ENCODE measurements around the gene MEX3D.

The MEX3D gene

DNA sequence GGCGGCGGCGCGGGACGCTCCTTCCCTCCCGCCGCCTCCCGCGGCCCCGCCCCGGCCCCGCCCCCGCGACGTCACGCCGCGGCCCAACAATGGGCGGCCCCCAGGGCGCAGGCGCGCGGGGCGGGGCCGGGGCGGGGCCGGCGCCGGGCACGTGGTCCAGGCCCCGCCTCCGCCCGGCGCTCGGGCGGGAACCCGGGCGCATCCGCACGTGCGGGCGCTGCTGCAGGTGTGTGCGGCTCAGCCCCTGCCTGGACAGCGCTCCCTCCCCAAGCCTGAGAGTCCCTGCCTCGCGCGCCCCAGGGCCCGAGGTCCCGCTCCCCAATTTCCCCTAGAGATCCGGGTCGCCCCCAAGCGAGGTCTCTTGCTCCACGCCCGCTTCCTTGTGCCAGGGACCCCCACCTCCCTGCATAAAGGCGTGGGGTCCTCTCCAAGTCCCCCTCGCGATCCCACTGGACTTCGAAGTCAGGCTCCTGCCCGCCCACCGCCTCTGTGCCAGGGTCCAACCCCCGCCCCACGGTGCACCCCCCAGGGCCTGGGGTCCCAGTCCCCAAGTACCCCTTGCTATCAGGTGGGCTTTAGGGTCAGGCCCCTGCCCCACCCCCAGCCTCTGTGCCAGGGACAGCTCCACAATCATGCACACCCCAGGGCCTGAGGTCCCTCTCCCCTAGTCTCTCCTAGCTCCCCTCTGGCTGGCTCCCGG, at the start of gene MEX3D:
MEX3D (minus strand) TSS at position 6 of the 700 bp plus-strand sequence. CDS start 267 bp downstream, outside the sequence.
- DNase-seq (ENCODE audit: low read depth), result no peak
- no peak for TF ChIP-seq CTCF (IDR thresholded peaks at IDR 0.05; ENCODE audit: control insufficient read depth, insufficient read depth, low read depth, low read length, missing control alignments)
- H3K4me3 ChIP-seq (ENCODE audit: control insufficient read depth, low read depth, low read length), result peak within 1 kb of the TSS; percentile 71

GRCh38 chr19:1616875-1617274, 48.8 kb upstream of the MEX3D start:
- DNase-seq (ENCODE audit: low read depth), result no peak
- H3K4me3 ChIP-seq (ENCODE audit: control insufficient read depth, low read depth, low read length), result no peak overlapping the region
- no peak for TF ChIP-seq CTCF (IDR thresholded peaks at IDR 0.05; ENCODE audit: control insufficient read depth, insufficient read depth, low read depth, low read length, missing control alignments)

DNA sequence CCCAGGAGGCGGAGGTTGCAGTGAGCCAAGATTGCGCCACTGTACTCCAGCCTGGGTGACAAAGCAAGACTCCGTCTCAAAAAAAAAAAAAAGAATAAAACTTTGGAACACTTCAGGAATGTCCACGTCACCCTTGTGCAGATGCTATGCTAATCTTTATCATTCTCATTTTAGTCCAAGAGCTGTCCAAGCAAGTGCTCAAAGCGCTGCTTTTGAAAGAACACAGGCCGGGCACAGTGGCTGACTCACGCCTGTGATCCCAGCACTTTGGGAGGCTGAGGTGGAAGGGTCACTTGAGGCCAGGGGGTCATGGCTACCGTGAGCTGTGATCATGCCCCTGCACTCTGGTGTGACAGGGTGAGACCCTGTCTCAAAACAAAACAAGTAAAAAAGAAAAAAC, 48.3 kb upstream of the MEX3D start:
- H3K4me3 ChIP-seq (ENCODE audit: control insufficient read depth, low read depth, low read length), result no peak overlapping the region
- DNase-seq (ENCODE audit: low read depth), result no peak
- no peak for TF ChIP-seq CTCF (IDR thresholded peaks at IDR 0.05; ENCODE audit: control insufficient read depth, insufficient read depth, low read depth, low read length, missing control alignments)

- no peak for TF ChIP-seq CTCF (IDR thresholded peaks at IDR 0.05; ENCODE audit: control insufficient read depth, insufficient read depth, low read depth, low read length, missing control alignments)
- no peak for DNase-seq (ENCODE audit: low read depth)
- H3K4me3 ChIP-seq (ENCODE audit: control insufficient read depth, low read depth, low read length), result no peak overlapping the region
These were observed 47.1 kb upstream of the MEX3D start for GRCh38 chr19:1615156-1615765.

DNA sequence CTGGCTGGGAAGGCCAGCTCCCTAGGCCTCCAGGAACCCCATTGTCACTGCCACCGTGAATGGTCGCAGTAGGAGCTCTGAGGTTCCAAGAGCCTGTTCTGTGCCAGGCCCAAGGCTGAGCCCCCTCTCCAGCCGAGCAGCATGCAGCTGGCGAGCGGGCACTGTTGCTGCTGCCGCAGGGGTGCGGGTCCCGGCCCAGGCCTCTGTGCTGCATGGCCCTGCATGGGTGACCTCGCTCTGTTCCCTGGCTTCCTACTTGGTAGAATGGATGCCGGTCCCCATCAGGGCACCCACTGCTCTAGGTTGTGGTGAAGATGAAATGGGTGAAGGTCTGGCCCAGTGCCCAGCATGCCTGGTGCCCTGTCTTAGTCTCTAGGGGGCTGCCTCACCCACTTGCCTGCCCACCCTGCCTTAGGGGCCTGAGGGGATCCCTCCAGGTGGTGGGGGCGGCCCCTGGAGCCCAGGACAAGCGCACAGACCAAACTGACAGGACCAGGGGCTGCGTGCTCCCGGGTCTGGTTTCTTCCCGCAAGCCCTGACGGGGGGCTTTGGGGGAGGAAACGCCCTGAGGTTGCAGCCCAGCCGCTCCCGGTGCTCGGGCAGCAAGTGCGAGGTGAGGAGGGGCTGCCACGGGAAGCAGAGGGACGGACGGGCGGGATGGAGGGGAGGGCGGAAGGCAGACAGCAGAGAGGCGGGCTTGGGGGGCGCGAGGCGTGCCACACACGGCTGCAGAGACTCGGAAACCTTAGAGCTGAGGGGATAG, 45.9 kb upstream of the MEX3D start:
- H3K4me3 ChIP-seq (ENCODE audit: control insufficient read depth, low read depth, low read length), result no peak overlapping the region
- no peak for DNase-seq (ENCODE audit: low read depth)
- no peak for TF ChIP-seq CTCF (IDR thresholded peaks at IDR 0.05; ENCODE audit: control insufficient read depth, insufficient read depth, low read depth, low read length, missing control alignments)

DNA sequence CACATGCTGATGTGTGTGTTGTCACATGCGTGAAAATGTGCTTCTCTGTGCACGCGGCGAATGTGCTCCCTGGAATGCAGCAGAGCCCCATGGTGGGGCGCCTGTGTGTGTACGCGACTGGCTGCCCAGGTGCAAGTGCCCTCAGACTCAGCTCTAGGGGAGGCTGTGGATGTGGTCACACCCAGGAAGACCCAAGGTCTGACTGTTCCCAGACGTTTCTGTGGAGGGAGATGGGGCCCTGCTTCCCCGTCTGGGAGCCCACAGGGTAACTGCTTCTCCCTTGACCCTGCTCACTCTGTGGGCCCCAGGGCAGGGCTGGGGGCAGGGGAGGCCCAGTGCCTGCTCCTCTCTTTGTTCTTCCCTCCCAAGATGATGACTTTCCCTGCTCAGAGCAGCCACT, 45.0 kb upstream of the MEX3D start:
- H3K4me3 ChIP-seq (ENCODE audit: control insufficient read depth, low read depth, low read length), result no peak overlapping the region
- no peak for TF ChIP-seq CTCF (IDR thresholded peaks at IDR 0.05; ENCODE audit: control insufficient read depth, insufficient read depth, low read depth, low read length, missing control alignments)
- DNase-seq (ENCODE audit: low read depth), result no peak
